Neural cell (in vitro differentiated cells): ENCODE results near the gene GMPPA. TPM values are rescaled to one million over a fixed set of nuclear protein-coding genes. Genes with fewer than 3 reads are reported as not detected.

Source experiments
- H2AFZ ChIP-seq: fragments of 200-600, 300-800 bp; sonication (generic), shearing (Covaris generic); 2 replicates; pipeline ENCODE4 v1.6.0; 2014; ENCODE audit warnings: low read depth, mild to moderate bottlenecking, antibody characterized with exemption, low read length, moderate library complexity
- H3F3A ChIP-seq: fragments of 200-600 bp; shearing (Covaris generic); 2 replicates; pipeline ENCODE4 v1.6.1; 2016; ENCODE audit warnings: mild to moderate bottlenecking, moderate library complexity, mixed read lengths, antibody characterized with exemption, low read length; ENCODE audit not compliant: insufficient read depth, poor library complexity, severe bottlenecking
- H3K27ac ChIP-seq: fragments of 200-600, 300-800 bp; sonication (generic), shearing (Covaris generic); 2 replicates; pipeline ENCODE4 v1.5.1; 2014; ENCODE audit warnings: mild to moderate bottlenecking, low read length, moderate library complexity
- H3K27me3 ChIP-seq: fragments of 300-800, 200-600 bp; sonication (generic), shearing (Covaris generic); 2 replicates; pipeline ENCODE4 v1.6.0; 2014; ENCODE audit warnings: mild to moderate bottlenecking, low read depth, low read length, moderate library complexity; ENCODE audit not compliant: insufficient read depth
- H3K36me3 ChIP-seq: fragments of 300-800, 200-600 bp; sonication (generic), shearing (Covaris generic); 2 replicates; pipeline ENCODE4 v1.5.1; 2014; ENCODE audit warnings: mild to moderate bottlenecking, antibody characterized with exemption, low read length, moderate library complexity; ENCODE audit not compliant: insufficient read depth
- H3K4me2 ChIP-seq: fragments of 300-800, 200-600 bp; sonication (generic), shearing (Covaris generic); 2 replicates; pipeline ENCODE4 v1.6.0; 2014; ENCODE audit warnings: mild to moderate bottlenecking, low read length
- H3K4me3 ChIP-seq: fragments of 300-800, 200-600 bp; sonication (generic), shearing (Covaris generic); 2 replicates; pipeline ENCODE4 v1.5.1; 2014; ENCODE audit warnings: mild to moderate bottlenecking, low read length, moderate library complexity
- H3K79me2 ChIP-seq: fragments of 200-600 bp; shearing (Covaris generic); replicated peaks from 2 replicates; pipeline ENCODE4 v1.6.0; 2014; ENCODE audit warnings: mild to moderate bottlenecking, low read length, moderate library complexity; ENCODE audit not compliant: insufficient read depth
- H3K9ac ChIP-seq: fragments of 300-800, 200-600 bp; sonication (generic), shearing (Covaris generic); 2 replicates; pipeline ENCODE4 v1.6.1; 2016; ENCODE audit warnings: mild to moderate bottlenecking, low read length, mixed read lengths
- H3K9me2 ChIP-seq: fragments of 200-600 bp; shearing (Covaris generic); 2 replicates; pipeline ENCODE4 v1.6.1; 2016; ENCODE audit warnings: mild to moderate bottlenecking, low read length, mixed read lengths; ENCODE audit not compliant: insufficient read depth
- H3K9me3 ChIP-seq: fragments of 200-600, 300-800 bp; sonication (generic), shearing (Covaris generic); 2 replicates; pipeline ENCODE4 v1.6.1; 2016; ENCODE audit warnings: mild to moderate bottlenecking, mixed run types, low read length, moderate library complexity, mixed read lengths
- H4K20me1 ChIP-seq: fragments of 200-600 bp; shearing (Covaris generic); 2 replicates; pipeline ENCODE4 v1.6.1; 2016; ENCODE audit warnings: mild to moderate bottlenecking, mixed run types; ENCODE audit not compliant: insufficient read depth
- EP300 ChIP-seq: fragments of 450-650 bp; conservative IDR thresholded peaks from 2 replicates; pipeline ENCODE4 v1.6.1; 2014; ENCODE audit warnings: antibody characterized with exemption, mild to moderate bottlenecking, moderate library complexity; ENCODE audit not compliant: poor library complexity, severe bottlenecking
- EZH2 ChIP-seq: fragments of 200-600, 300-800 bp; shearing (Covaris generic), sonication (generic); IDR thresholded peaks from 2 replicates; pipeline ENCODE4 v1.6.1; 2014; ENCODE audit warnings: antibody characterized with exemption, low read length, borderline replicate concordance, mild to moderate bottlenecking; ENCODE audit not compliant: insufficient read depth, poor library complexity, severe bottlenecking
- MXI1 ChIP-seq: fragments of 450-650 bp; conservative IDR thresholded peaks from 2 replicates; pipeline ENCODE4 v1.6.1; 2014; ENCODE audit warnings: antibody characterized with exemption, mild to moderate bottlenecking; ENCODE audit not compliant: poor library complexity, severe bottlenecking
- POLR2AphosphoS5 ChIP-seq: IDR thresholded peaks from 2 replicates; pipeline ENCODE4 v1.6.1; 2012
- RAD21 ChIP-seq: fragments of 450-650 bp; conservative IDR thresholded peaks from 2 replicates; pipeline ENCODE4 v1.6.1; 2014; ENCODE audit warnings: antibody characterized with exemption, mild to moderate bottlenecking, moderate library complexity
- SMC3 ChIP-seq: fragments of 450-650 bp; conservative IDR thresholded peaks from 2 replicates; pipeline ENCODE4 v1.6.1; 2014; ENCODE audit warnings: antibody characterized with exemption, mild to moderate bottlenecking, moderate library complexity; ENCODE audit not compliant: poor library complexity
- TAF1 ChIP-seq: IDR thresholded peaks from 2 replicates; pipeline ENCODE4 v1.6.1; 2012; ENCODE audit warnings: low read depth
- polyA plus RNA-seq: library from polyadenylated mRNA; depleted of rRNA; stranded (reverse); fragments of >200 nt; gene quantifications from 2 replicates; pipeline ENCODE4 v1.2.3, GENCODE V29; 2014
- TF ChIP-seq, protein P1 (sequence below): fragments of 450-650 bp; IDR thresholded peaks from 2 replicates; pipeline ENCODE4 v1.5.1; 2014; ENCODE audit warnings: antibody characterized with exemption, mild to moderate bottlenecking, moderate library complexity; ENCODE audit not compliant: poor library complexity, severe bottlenecking
- TF ChIP-seq, protein P2 (sequence below): IDR thresholded peaks from 2 replicates; pipeline ENCODE4 v1.6.1; 2012; ENCODE audit warnings: borderline replicate concordance

The GMPPA gene
- polyA plus RNA-seq, 1 donor from 2014 or later, result 20.4 TPM

DNA sequence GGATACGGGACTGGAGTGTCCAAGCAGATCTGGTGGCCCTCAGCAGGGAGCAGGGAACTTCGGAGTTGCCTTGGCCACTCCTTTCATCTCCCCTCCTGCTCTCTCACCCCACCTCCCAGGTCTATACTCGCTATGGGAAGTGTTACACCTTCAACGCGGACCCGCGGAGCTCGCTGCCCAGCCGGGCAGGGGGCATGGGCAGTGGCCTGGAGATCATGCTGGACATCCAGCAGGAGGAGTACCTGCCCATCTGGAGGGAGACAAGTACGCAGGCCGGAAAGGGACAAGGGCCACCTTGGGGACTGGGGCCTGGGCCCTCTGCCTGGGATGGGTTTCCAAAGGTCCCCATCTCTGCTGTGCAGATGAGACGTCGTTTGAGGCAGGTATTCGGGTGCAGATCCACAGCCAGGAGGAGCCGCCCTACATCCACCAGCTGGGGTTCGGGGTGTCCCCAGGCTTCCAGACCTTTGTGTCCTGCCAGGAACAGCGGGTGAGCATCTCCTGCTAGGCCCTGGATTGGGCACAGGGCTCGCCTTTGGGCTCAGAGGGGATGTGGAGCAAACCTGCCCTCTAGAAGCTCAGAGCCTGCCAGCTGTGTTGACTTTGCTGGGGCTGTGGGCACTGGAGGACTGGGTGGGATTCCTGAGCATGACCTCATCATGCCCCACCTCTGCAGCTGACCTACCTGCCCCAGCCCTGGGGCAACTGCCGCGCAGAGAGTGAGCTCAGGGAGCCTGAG lies 33.1 kb downstream of the GMPPA start:
- no peaks in the 10 kb centered on the region for H4K20me1 ChIP-seq
- no peak for TF ChIP-seq SMC3
- no peak for TF ChIP-seq TAF1
- no peaks in the 10 kb centered on the region for H3K79me2 ChIP-seq
- no peaks in the 10 kb centered on the region for H3K9me2 ChIP-seq
- H3F3A ChIP-seq, result no peaks in the 10 kb centered on the region
- H3K27me3 ChIP-seq, result peaks cover 7% of the 10 kb centered on the region
- H3K36me3 ChIP-seq, result no peaks in the 10 kb centered on the region
- H2AFZ ChIP-seq, result no peak overlapping the region
- H3K9ac ChIP-seq, result no peak overlapping the region
- no peak overlapping the region for H3K4me3 ChIP-seq
- H3K9me3 ChIP-seq, result no peaks in the 10 kb centered on the region
- no peak overlapping the region for H3K4me2 ChIP-seq
- no peak overlapping the region for H3K27ac ChIP-seq

DNA sequence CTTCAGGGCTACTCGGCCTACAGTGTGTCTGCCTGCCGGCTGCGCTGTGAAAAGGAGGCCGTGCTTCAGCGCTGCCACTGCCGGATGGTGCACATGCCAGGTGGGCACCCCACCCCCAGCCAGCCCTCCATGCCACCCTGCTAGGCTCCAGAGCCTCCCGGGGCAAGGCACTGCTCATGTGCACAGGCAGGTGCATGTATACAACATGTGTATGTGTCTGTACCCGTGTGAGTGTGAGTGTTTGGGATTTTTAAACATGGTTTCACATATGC lies 33.6 kb downstream of the GMPPA start:
- Histone ChIP-seq H2AFZ (no peak overlapping the region), H3K4me2 (no peak overlapping the region), H3K27me3 (peaks cover 7% of the 10 kb centered on the region), H3K9me2 (no peaks in the 10 kb centered on the region), H3K4me3 (no peak overlapping the region), H3K79me2 (no peaks in the 10 kb centered on the region), H3K9me3 (no peaks in the 10 kb centered on the region), H3F3A (no peaks in the 10 kb centered on the region), H3K27ac (no peak overlapping the region), H3K9ac (no peak overlapping the region), H3K36me3 (no peaks in the 10 kb centered on the region), H4K20me1 (no peaks in the 10 kb centered on the region)
- TF ChIP-seq SMC3, result no peak
- TF ChIP-seq RAD21, result no peak
- no peak for TF ChIP-seq EZH2
- TF ChIP-seq EP300, result no peak
- no peak for TF ChIP-seq TAF1
- TF ChIP-seq, protein P1, sequence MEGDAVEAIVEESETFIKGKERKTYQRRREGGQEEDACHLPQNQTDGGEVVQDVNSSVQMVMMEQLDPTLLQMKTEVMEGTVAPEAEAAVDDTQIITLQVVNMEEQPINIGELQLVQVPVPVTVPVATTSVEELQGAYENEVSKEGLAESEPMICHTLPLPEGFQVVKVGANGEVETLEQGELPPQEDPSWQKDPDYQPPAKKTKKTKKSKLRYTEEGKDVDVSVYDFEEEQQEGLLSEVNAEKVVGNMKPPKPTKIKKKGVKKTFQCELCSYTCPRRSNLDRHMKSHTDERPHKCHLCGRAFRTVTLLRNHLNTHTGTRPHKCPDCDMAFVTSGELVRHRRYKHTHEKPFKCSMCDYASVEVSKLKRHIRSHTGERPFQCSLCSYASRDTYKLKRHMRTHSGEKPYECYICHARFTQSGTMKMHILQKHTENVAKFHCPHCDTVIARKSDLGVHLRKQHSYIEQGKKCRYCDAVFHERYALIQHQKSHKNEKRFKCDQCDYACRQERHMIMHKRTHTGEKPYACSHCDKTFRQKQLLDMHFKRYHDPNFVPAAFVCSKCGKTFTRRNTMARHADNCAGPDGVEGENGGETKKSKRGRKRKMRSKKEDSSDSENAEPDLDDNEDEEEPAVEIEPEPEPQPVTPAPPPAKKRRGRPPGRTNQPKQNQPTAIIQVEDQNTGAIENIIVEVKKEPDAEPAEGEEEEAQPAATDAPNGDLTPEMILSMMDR, result no peak
- no peak for TF ChIP-seq MXI1
- TF ChIP-seq, protein P2, sequence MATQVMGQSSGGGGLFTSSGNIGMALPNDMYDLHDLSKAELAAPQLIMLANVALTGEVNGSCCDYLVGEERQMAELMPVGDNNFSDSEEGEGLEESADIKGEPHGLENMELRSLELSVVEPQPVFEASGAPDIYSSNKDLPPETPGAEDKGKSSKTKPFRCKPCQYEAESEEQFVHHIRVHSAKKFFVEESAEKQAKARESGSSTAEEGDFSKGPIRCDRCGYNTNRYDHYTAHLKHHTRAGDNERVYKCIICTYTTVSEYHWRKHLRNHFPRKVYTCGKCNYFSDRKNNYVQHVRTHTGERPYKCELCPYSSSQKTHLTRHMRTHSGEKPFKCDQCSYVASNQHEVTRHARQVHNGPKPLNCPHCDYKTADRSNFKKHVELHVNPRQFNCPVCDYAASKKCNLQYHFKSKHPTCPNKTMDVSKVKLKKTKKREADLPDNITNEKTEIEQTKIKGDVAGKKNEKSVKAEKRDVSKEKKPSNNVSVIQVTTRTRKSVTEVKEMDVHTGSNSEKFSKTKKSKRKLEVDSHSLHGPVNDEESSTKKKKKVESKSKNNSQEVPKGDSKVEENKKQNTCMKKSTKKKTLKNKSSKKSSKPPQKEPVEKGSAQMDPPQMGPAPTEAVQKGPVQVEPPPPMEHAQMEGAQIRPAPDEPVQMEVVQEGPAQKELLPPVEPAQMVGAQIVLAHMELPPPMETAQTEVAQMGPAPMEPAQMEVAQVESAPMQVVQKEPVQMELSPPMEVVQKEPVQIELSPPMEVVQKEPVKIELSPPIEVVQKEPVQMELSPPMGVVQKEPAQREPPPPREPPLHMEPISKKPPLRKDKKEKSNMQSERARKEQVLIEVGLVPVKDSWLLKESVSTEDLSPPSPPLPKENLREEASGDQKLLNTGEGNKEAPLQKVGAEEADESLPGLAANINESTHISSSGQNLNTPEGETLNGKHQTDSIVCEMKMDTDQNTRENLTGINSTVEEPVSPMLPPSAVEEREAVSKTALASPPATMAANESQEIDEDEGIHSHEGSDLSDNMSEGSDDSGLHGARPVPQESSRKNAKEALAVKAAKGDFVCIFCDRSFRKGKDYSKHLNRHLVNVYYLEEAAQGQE, result no peak
- TF ChIP-seq POLR2AphosphoS5, result no peak
